ENCODE results near the gene TUBB2B.

Gene TUBB2B

GRCh38 chr6:3231247-3232016 lies 4.0 kb upstream of the TUBB2B start:
- no peak for DNase-seq

- DNase-seq = no peak
These were observed 3.4 kb upstream of the TUBB2B start for GRCh38 chr6:3230900-3231246.

- DNase-seq = no peak
These were observed 2.9 kb upstream of the TUBB2B start for GRCh38 chr6:3230256-3230882.

GRCh38 chr6:3229566-3230178 lies 2.2 kb upstream of the TUBB2B start:
- DNase-seq = peak; percentile 35

- DNase-seq = peak; percentile 39
These were observed 1.5 kb upstream of the TUBB2B start for GRCh38 chr6:3228771-3229565.

- DNase-seq = peak; percentile 33
These were observed 706 bp upstream of the TUBB2B start for GRCh38 chr6:3228046-3228671.

GRCh38 chr6:3226481-3227362 lies 731 bp downstream of the TUBB2B start:
- DNase-seq = peak; percentile 31

- no peak for DNase-seq
These were observed 1.4 kb downstream of the TUBB2B start for GRCh38 chr6:3226042-3226441.

- no peak for DNase-seq
These were observed 4.9 kb downstream of the TUBB2B start for GRCh38 chr6:3222506-3223038.

- no peak for DNase-seq
These were observed 5.9 kb downstream of the TUBB2B start for GRCh38 chr6:3221578-3221977.

- DNase-seq = no peak
These were observed 7.1 kb downstream of the TUBB2B start for GRCh38 chr6:3220366-3220765.

- no peak for DNase-seq
These were observed 9.2 kb downstream of the TUBB2B start for GRCh38 chr6:3218266-3218665.

GRCh38 chr6:3217286-3217685 lies 10.2 kb downstream of the TUBB2B start:
- DNase-seq = no peak

GRCh38 chr6:3214898-3215297 lies 12.6 kb downstream of the TUBB2B start:
- no peak for DNase-seq

GRCh38 chr6:3213334-3213695 lies 14.1 kb downstream of the TUBB2B start:
- no peak for DNase-seq

- DNase-seq = no peak
These were observed 15.2 kb downstream of the TUBB2B start for GRCh38 chr6:3212261-3212660.

- no peak for DNase-seq
These were observed 15.8 kb downstream of the TUBB2B start for GRCh38 chr6:3211681-3212080.

- DNase-seq = no peak
These were observed 17.3 kb downstream of the TUBB2B start for GRCh38 chr6:3210024-3210610.

GRCh38 chr6:3209114-3210023 lies 18.1 kb downstream of the TUBB2B start:
- DNase-seq = peak; percentile 36

- no peak for DNase-seq
These were observed 18.7 kb downstream of the TUBB2B start for GRCh38 chr6:3208775-3209113.
